ENCODE measurements around the gene PRRT2.

The PRRT2 gene

GRCh38 chr16:29836623-29837022 is 24.6 kb downstream of the PRRT2 start:
- DNase-seq, result no peak

GRCh38 chr16:29837841-29838240 is 25.8 kb downstream of the PRRT2 start:
- no peak for DNase-seq

GRCh38 chr16:29839822-29840221 is 27.8 kb downstream of the PRRT2 start:
- DNase-seq, result no peak

- no peak for DNase-seq
These were observed 28.2 kb downstream of the PRRT2 start for GRCh38 chr16:29840240-29840639.

GRCh38 chr16:29841631-29842030 is 29.6 kb downstream of the PRRT2 start:
- no peak for DNase-seq

GRCh38 chr16:29842732-29843346 is 30.8 kb downstream of the PRRT2 start:
- no peak for DNase-seq

- no peak for DNase-seq
These were observed 31.9 kb downstream of the PRRT2 start for GRCh38 chr16:29843931-29844330.

- DNase-seq, result no peak
These were observed 32.8 kb downstream of the PRRT2 start for GRCh38 chr16:29844575-29845331.

GRCh38 chr16:29845656-29846055 is 33.7 kb downstream of the PRRT2 start:
- no peak for DNase-seq

GRCh38 chr16:29848420-29849297 is 36.7 kb downstream of the PRRT2 start:
- peak; percentile 67 for DNase-seq

- no peak for DNase-seq
These were observed 37.5 kb downstream of the PRRT2 start for GRCh38 chr16:29849505-29849904.

- no peak for DNase-seq
These were observed 39.0 kb downstream of the PRRT2 start for GRCh38 chr16:29850998-29851397.

GRCh38 chr16:29852654-29853053 is 40.7 kb downstream of the PRRT2 start:
- no peak for DNase-seq

- no peak for DNase-seq
These were observed 42.6 kb downstream of the PRRT2 start for GRCh38 chr16:29854520-29855100.

- DNase-seq, result no peak
These were observed 45.3 kb downstream of the PRRT2 start for GRCh38 chr16:29857133-29857760.

GRCh38 chr16:29858149-29858849 is 46.3 kb downstream of the PRRT2 start:
- no peak for DNase-seq

- no peak for DNase-seq
These were observed 47.0 kb downstream of the PRRT2 start for GRCh38 chr16:29858974-29859373.

- no peak for DNase-seq
These were observed 48.2 kb downstream of the PRRT2 start for GRCh38 chr16:29860218-29860617.

GRCh38 chr16:29862383-29862883 is 50.4 kb downstream of the PRRT2 start:
- no peak for DNase-seq

- DNase-seq, result peak; percentile 87
These were observed 51.1 kb downstream of the PRRT2 start, which contains the start of gene CDIPT for GRCh38 chr16:29862884-29863668. CDIPT (minus strand) TSS chr16:29863226; CDS start chr16:29862857, 369 bp downstream.

GRCh38 chr16:29863669-29863984 is 51.6 kb downstream of the PRRT2 start:
- no peak for DNase-seq

All from NCI-H2107 (cell line).